Hematopoietic multipotent progenitor cell treated with erythropoietin and hydrocortisone succinate and interleukin-3 and kit ligand, for 6 days (in vitro differentiated cells): ENCODE results near the gene BCR.

Experiments used
- DNase-seq: peaks from one replicate; pipeline ENCODE4 v3.0.0-alpha.2; 2015

The BCR gene

GRCh38 chr22:23263651-23264555 lies 83.6 kb downstream of the BCR start:
- DNase-seq, result no peak

- DNase-seq, result no peak
These were observed 84.5 kb downstream of the BCR start for GRCh38 chr22:23264610-23265367.

GRCh38 chr22:23265368-23265700 lies 85.0 kb downstream of the BCR start:
- no peak for DNase-seq

- DNase-seq, result no peak
These were observed 86.5 kb downstream of the BCR start for GRCh38 chr22:23266780-23267179.

GRCh38 chr22:23267226-23268043 lies 87.1 kb downstream of the BCR start:
- DNase-seq, result no peak

- DNase-seq, result no peak
These were observed 87.9 kb downstream of the BCR start for GRCh38 chr22:23268139-23268712.

- no peak for DNase-seq
These were observed 88.6 kb downstream of the BCR start for GRCh38 chr22:23268877-23269276.

- no peak for DNase-seq
These were observed 89.3 kb downstream of the BCR start for GRCh38 chr22:23269441-23270211.

- DNase-seq, result no peak
These were observed 90.0 kb downstream of the BCR start for GRCh38 chr22:23270212-23270733.

- DNase-seq, result no peak
These were observed 90.7 kb downstream of the BCR start for GRCh38 chr22:23270798-23271596.

GRCh38 chr22:23271597-23271908 lies 91.2 kb downstream of the BCR start:
- no peak for DNase-seq

GRCh38 chr22:23272371-23272770 lies 92.1 kb downstream of the BCR start:
- no peak for DNase-seq

- DNase-seq, result no peak
These were observed 92.5 kb downstream of the BCR start for GRCh38 chr22:23272834-23273233.

- DNase-seq, result no peak
These were observed 93.3 kb downstream of the BCR start for GRCh38 chr22:23273445-23274145.

GRCh38 chr22:23274146-23274526 lies 93.8 kb downstream of the BCR start:
- DNase-seq, result no peak

GRCh38 chr22:23274891-23275694 lies 94.8 kb downstream of the BCR start:
- no peak for DNase-seq

GRCh38 chr22:23275751-23276150 lies 95.4 kb downstream of the BCR start:
- no peak for DNase-seq

- DNase-seq, result no peak
These were observed 96.6 kb downstream of the BCR start for GRCh38 chr22:23276656-23277582.
